GM19328 (cell line): Measurements from ENCODE around the gene SH3PXD2B.
"Not testable (repeated sequence)": the region's sequence is repeated elsewhere in the genome, so short reads cannot be mapped to it uniquely, and the experiment has no call there.

Experiments
- ATAC-seq: cut with Tn5 transposase; IDR thresholded peaks from one replicate; pipeline ENCODE4 v1.9.1; 2021; ENCODE audit warnings: mild to moderate bottlenecking, moderate library complexity; ENCODE audit not compliant: unreplicated experiment

The SH3PXD2B gene

GRCh38 chr5:172374783-172375182 lies 79.5 kb downstream of the SH3PXD2B start:
- ATAC-seq, result no peak

- ATAC-seq, result no peak
These were observed 80.6 kb downstream of the SH3PXD2B start for GRCh38 chr5:172373680-172374079.

- ATAC-seq, result no peak
These were observed 82.6 kb downstream of the SH3PXD2B start for GRCh38 chr5:172371684-172372083.

- no peak for ATAC-seq
These were observed 83.4 kb downstream of the SH3PXD2B start for GRCh38 chr5:172370648-172371545.

GRCh38 chr5:172370237-172370640 lies 84.1 kb downstream of the SH3PXD2B start:
- no peak for ATAC-seq

DNA sequence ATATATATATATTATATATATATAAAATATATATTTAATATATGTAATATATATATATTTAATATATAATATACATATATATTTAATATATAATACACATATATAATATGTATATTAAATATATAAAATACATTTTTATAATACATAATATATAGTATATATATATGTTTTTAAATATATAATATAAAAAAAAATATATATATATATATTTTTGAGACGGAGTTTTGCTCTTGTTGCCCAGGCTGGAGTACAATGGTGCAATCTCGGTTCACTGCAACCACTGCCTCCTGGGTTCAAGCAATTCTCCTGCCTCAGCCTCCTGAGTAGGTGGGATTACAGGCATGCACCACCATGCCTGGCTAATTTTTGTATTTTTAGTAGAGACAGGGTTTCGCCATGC lies 85.6 kb downstream of the SH3PXD2B start:
- ATAC-seq, result not testable (repeated sequence)

GRCh38 chr5:172365948-172366608 lies 88.2 kb downstream of the SH3PXD2B start:
- no peak for ATAC-seq

DNA sequence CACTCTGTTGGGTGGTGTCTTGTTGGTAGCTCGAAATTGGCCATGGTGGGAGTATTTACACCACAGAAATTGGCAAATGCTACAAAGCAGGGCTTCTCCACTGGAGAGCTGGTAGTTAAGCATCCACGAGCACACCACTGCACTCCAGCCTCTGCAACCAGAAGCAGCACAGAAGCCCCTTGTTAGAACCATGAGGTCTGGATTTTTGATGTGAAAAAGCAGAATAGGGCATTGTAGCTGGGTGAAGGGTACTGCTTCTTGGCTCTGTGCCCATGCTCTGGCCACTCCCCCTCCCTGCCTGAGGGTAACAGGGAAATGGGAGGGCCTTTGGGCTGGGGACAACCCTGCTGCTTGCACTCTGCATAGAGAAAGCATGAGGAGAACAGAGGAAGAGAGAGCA lies 89.6 kb downstream of the SH3PXD2B start:
- ATAC-seq, result no peak

DNA sequence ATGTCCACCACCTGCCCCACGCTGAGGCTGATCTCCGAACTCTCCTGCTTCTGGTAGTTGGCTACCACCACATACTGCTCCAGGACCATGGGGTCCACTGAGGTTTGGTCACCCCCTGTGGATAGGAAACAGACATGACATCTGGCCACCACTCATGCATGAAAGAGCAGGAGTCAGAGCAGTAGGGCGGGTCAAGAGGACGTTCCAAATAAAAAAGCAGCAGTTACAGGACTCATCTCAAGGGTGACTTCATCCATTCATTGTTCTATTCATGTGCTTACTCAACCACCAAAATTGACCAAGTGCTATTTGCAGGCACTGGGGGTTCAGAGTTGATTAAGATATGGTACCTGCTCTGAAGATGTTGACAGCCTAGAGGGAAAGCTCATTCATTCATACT lies 91.6 kb downstream of the SH3PXD2B start:
- no peak for ATAC-seq

- no peak for ATAC-seq
These were observed 92.6 kb downstream of the SH3PXD2B start for GRCh38 chr5:172361566-172362238.

- ATAC-seq, result no peak
These were observed 96.0 kb downstream of the SH3PXD2B start for GRCh38 chr5:172358345-172358744.

DNA sequence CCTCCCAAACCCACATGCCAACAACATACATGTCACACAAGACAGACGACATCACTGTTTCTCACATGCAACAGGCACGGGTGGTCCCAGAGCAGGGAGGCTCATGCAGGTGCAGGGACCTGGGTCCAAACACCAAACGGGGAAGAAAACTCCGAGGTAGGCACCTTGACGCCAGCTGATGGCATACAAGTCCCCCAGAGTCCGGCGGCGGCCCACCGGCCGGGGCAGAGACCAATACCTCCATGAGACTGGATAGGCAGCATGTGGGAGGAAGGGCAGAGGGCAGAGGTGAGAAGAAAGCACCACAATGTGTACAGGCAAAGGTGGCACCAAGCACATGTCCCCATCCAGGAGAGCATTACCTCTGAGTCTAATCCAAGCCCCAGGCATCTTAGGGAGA lies 97.8 kb downstream of the SH3PXD2B start:
- ATAC-seq, result no peak

DNA sequence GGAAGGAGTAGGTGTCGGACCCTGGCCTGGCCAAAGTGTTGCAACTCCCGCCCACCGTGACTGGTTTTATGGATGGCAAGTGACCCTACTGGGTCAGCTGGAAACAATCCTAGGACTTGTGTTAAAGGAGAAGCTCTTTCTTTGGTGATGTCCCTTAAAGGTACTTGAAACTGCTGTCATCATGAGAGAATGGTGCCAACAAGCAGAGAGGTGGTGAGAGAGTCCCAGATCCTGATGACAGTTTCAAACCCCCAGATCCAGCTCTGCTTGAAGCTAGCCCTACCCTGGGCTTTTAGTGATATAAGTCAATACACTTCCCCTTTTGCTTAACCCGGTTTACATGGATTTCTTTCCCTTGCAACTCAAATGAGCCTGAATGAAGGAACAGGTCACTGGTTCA lies 98.3 kb downstream of the SH3PXD2B start:
- ATAC-seq, result no peak

DNA sequence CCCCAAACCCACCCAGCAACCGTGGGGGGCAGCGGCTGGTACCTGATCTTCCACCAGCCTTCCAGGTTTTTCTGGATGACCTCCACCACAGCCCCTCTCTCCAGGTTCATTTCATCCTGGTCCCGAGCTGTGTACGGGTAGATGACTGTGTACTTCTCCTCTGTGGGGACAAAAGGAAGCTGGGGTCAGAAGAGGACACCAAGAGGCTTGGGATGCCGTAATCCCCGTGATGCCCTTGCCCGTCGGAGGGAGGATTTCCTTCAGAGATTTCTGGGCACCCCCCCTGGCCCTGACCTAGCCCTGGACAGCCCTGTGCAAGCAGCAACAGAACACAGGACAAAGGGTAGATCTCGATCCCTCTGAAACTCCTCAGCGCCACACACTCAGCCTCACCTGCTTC lies 100.5 kb downstream of the SH3PXD2B start:
- no peak for ATAC-seq

GRCh38 chr5:172353271-172353812 lies 101.0 kb downstream of the SH3PXD2B start:
- ATAC-seq, result no peak

DNA sequence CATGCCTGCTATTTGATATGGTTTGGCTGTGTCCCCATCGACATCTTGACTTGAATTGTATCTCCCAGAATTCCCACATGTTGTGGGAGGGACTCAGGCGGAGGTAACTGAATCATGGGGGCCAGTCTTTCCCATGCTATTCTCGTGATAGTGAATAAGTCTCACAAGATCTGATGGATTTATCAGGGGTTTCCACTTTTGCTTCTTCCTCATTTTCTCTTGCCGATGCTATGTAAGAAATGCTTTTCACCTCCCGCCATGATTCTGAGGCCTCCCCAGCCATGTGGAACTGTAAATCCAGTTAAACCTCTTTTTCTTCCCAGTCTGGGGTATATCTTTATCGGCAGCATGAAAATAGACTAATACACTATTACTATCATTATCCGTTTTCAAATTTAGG lies 101.8 kb downstream of the SH3PXD2B start:
- not testable (repeated sequence) for ATAC-seq

GRCh38 chr5:172351240-172351778 lies 103.0 kb downstream of the SH3PXD2B start:
- no peak for ATAC-seq

GRCh38 chr5:172350212-172351181 lies 103.8 kb downstream of the SH3PXD2B start:
- ATAC-seq, result no peak

DNA sequence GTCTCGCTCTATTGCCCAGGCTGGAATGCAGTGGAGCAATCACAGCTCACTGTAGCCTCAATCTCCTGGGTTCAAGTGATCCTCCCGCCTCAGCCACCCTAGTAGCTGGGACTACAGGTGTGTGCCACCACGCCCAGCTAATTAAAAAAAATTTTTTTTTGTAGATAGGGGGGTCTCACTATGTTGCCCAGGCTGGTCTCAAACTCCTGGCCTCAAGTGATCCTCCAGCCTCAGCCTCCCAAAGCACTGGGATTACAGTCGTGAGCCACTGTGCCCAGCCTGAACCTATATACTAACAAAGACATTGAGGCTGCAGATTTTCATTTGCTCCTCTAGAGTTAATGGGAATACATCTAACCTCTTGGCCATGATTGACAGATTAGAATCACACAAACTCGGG lies 105.6 kb downstream of the SH3PXD2B start:
- not testable (repeated sequence) for ATAC-seq

DNA sequence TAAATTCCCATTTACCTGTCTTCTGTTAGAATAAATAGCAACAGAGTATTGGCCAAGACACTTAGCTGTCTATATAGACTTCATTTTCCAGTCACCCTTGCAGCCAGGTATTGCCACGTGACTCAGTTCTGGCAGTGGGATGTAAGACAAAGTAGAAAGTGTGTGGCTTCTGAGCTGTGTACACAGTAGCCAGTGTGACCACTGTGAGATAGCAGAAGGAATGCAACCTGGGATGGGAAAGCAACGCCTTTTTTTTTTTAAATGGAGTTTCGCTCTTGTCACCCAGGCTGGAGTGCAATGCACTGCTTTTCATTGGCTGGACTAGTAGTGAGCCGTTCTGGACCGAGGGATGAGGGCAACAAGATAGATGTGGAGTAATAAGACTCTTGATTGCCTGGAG lies 106.2 kb downstream of the SH3PXD2B start:
- ATAC-seq, result no peak
